OCI-LY3 (cell line): ENCODE results near the gene CENPU.

ENCODE experiments used
- EZH2phosphoT487 ChIP-seq: fragments of 200-600 bp; shearing (Covaris generic); IDR thresholded peaks from 2 replicates; pipeline ENCODE4 v1.6.1; 2018; ENCODE audit warnings: antibody characterized with exemption, mixed run types, low read depth
- TF ChIP-seq, protein P1 (sequence below): fragments of 200-600, 300-600 bp; sonication (generic); IDR thresholded peaks from 2 replicates; pipeline ENCODE4 v1.5.1; 2014; ENCODE audit warnings: antibody characterized with exemption, low read length, low read depth

DNA sequence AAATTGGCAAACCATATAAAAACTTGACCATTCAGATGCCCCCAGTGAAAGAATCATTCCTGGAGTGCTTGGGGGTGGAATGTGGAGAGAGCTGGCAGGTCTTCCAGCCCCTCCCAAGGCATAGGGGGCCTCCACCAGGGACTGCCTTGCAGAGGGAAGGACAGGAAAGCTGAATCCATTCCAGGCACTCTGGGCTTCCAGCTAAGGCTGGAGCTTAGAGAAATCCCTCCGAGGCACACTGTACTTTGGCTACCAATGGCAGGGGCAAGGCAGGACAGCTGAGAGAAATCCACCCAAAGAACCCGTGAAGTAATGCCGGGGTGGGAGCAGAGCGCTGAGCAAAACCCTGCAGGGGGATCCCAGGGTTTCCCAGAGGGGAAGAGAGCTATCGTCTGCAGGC, 4.0 kb downstream of the CENPU start:
- no peak for TF ChIP-seq EZH2phosphoT487
- TF ChIP-seq, protein P1, sequence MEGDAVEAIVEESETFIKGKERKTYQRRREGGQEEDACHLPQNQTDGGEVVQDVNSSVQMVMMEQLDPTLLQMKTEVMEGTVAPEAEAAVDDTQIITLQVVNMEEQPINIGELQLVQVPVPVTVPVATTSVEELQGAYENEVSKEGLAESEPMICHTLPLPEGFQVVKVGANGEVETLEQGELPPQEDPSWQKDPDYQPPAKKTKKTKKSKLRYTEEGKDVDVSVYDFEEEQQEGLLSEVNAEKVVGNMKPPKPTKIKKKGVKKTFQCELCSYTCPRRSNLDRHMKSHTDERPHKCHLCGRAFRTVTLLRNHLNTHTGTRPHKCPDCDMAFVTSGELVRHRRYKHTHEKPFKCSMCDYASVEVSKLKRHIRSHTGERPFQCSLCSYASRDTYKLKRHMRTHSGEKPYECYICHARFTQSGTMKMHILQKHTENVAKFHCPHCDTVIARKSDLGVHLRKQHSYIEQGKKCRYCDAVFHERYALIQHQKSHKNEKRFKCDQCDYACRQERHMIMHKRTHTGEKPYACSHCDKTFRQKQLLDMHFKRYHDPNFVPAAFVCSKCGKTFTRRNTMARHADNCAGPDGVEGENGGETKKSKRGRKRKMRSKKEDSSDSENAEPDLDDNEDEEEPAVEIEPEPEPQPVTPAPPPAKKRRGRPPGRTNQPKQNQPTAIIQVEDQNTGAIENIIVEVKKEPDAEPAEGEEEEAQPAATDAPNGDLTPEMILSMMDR = no peak
